ENCODE results near the gene LSM6.

DNA sequence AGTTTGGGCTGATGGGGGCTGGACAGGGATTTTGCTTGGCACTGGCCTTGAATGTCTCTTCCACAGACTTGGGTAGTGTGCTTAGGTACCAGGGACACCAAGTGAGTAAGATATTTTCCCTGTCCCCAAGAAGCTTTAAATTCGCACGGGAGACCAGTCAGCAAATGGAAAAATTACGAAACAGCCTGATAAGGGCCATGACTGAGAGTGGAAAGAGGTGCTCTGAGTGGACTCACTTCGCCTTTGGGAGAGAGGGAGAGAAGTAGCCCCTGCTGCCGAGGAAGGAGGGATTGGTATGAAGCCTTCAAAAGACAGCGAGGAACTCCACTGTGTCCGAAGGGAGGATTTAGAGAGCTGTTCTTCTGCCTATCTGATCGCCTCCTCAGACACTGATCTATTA, 2.6 kb downstream of the LSM6 start:
- TF ChIP-seq CTCF (conservative IDR thresholded peaks at IDR 0.05; ENCODE audit: low read length) (no peak), EZH2phosphoT487 (IDR thresholded peaks at IDR 0.05; ENCODE audit: borderline replicate concordance, low read depth, low read length) (no peak)
